Measurements from ENCODE around the gene CTR9. TPM values are rescaled to one million over a fixed set of nuclear protein-coding genes. Genes with fewer than 3 reads are reported as not detected.
A peak's percentile ranks its signal among the peaks of the same experiment; 100 is the strongest.

Gene CTR9
- total and polyA plus RNA-seq, 2 of the 13 experiments (the other 11 are each of a cell fraction or from before 2014, with no cell fraction given): 6.6 to 22.1 TPM

GRCh38 chr11:10750838-10751580, at the start of gene CTR9 (continued):
- TF ChIP-seq DZIP1 (CRISPR knock-in tag; IDR thresholded peaks at IDR 0.05) (no peak), ZNF280D (CRISPR knock-in tag; IDR thresholded peaks at IDR 0.05) (no peak), PRDM4 (CRISPR knock-in tag; IDR thresholded peaks at IDR 0.05; ENCODE audit: borderline replicate concordance) (0 out of 2 replicates have a peak, but pooled peaks have one; percentile 22), TCF7L2 (IDR thresholded peaks at IDR 0.05; ENCODE audit: low read depth, low read length) (no peak), ZNF451 (CRISPR knock-in tag; IDR thresholded peaks at IDR 0.05) (peak; percentile 65), RXRA (CRISPR knock-in tag; IDR thresholded peaks at IDR 0.05) (peak; percentile 62; the same call in 1 of the 2 replicates), ZNF383 (CRISPR knock-in tag; IDR thresholded peaks at IDR 0.05; ENCODE audit: borderline replicate concordance) (0 out of 2 replicates have a peak, but pooled peaks have one; percentile 38), ZNF652 (CRISPR knock-in tag; IDR thresholded peaks at IDR 0.05; ENCODE audit: borderline replicate concordance, low read depth) (no peak), ZEB1 (IDR thresholded peaks at IDR 0.05; ENCODE audit: insufficient replicate concordance, low read depth) (peak; percentile 79), PRMT3 (CRISPR knock-in tag; IDR thresholded peaks at IDR 0.05; ENCODE audit: borderline replicate concordance, low read depth) (no peak), ATF6 (CRISPR knock-in tag; conservative IDR thresholded peaks at IDR 0.05) (no peak), CBX5 (CRISPR knock-in tag; IDR thresholded peaks at IDR 0.05; ENCODE audit: borderline replicate concordance) (peak; percentile 60; the same call in 1 of the 2 replicates), HMGA1 (CRISPR knock-in tag; conservative IDR thresholded peaks at IDR 0.05) (no peak), PCBP1 (IDR thresholded peaks at IDR 0.05; ENCODE audit: borderline replicate concordance, low read depth, low read length) (peak; percentile 58; the same call in 1 of the 2 replicates), GPN1 (CRISPR knock-in tag; IDR thresholded peaks at IDR 0.05; ENCODE audit: borderline replicate concordance) (no peak), SP1 (IDR thresholded peaks at IDR 0.05) (no peak), SP1 (CRISPR knock-in tag; IDR thresholded peaks at IDR 0.05) (peak; percentile 94), KMT2A (CRISPR knock-in tag; IDR thresholded peaks at IDR 0.05) (peak; percentile 98), ZNF496 (CRISPR knock-in tag; IDR thresholded peaks at IDR 0.05; ENCODE audit: insufficient replicate concordance) (no peak)

All from HepG2 (cell line).